Memory B cell (primary cell): ENCODE data around the gene CLCN2.

Experiments used
- ATAC-seq: fragments of 150-1000 bp; cut with Tn5 transposase; 2 replicates; pipeline ENCODE4 v1.10.0; 2021; ENCODE audit warnings: low read depth, mild to moderate bottlenecking, moderate library complexity
- DNase-seq, 2 donors: peaks; one replicate each; pipeline ENCODE4 v3.0.0; 2022; ENCODE audit warnings: low spot score in 2 of 2
- H3K27ac Mint-ChIP-seq: one replicate; pipeline ENCODE4 v1.8.0; 2022; ENCODE audit warnings: mild to moderate bottlenecking, moderate library complexity, mixed read lengths
- H3K27me3 Mint-ChIP-seq: one replicate; pipeline ENCODE4 v1.8.0; 2022; ENCODE audit warnings: mixed read lengths
- H3K36me3 Mint-ChIP-seq: one replicate; pipeline ENCODE4 v1.8.0; 2022; ENCODE audit warnings: mild to moderate bottlenecking, mixed read lengths
- H3K4me1 Mint-ChIP-seq: one replicate; pipeline ENCODE4 v1.8.0; 2022; ENCODE audit warnings: mixed read lengths
- H3K4me3 Mint-ChIP-seq: one replicate; pipeline ENCODE4 v1.8.0; 2022; ENCODE audit warnings: mild to moderate bottlenecking, moderate library complexity, mixed read lengths
- H3K9me3 Mint-ChIP-seq: one replicate; pipeline ENCODE4 v1.8.0; 2022; ENCODE audit warnings: mixed read lengths

Gene CLCN2

DNA sequence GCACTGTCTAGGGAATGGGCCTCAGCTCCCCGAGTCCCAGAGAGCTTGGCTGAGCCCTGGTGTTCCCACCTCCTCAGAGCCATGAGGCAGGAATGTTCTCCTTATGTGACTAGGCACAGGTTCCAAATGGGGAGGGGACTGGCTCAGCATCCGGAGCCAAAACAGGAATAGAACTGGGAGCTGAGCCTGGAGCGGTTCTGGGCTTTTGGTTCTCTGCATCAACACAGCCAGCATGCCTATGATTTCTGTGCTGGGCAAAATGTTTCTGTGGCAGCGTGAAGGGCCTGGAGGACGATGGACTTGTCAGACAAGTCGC is 24.0 kb downstream of the CLCN2 start, which contains the start of gene FAM131A:
Gene FAM131A, plus strand, starts transcription at position 202 of the 316 bp plus-strand sequence. Its CDS starts 31 bp downstream, at position 233.
- Mint-ChIP-seq H3K27ac (no peak within 1 kb of the TSS), H3K36me3 (peaks cover 9% of the 10 kb centered on the region)
- no peak for ATAC-seq

DNA sequence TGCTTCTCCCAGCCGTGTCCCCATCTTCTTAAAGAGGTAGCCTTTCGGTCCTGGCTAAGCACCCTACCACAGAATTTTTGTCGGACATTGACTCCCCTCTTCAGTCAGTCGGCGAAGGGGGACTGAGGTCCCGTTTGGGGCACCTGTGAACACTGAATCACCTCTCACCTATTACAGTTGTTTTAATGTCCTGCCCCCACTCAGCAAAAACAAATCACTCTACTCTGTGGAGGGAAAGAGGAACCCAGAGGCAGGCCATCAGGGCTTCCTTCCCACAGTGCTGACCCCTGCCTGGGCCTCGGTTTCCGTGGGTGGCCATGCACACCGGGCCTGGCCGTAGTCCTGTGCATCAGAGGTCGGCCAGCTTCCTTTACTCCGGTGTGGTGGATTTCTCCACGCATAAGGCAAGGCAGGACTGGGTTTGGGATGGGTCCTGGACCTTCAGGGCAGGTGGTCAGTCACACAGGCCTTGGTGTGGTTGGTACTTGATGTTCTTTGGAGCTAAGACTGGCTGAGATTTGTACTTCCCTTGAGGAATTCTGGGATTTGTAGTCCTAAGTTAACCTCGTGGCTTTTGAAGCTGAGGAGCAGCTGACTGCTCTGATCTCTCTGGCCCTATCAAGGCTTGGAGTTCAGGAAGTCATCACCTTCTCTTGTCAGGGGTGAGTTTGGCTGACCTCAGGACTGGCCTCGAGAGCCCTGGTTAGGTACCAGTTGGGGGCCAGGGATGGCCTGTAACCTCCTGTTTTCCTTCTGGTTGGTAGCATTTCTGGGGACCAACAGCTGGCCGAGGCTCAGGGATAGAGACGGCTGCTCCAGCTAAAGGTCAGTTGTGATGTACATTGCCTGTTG is 24.6 kb downstream of the CLCN2 start:
- H3K36me3 Mint-ChIP-seq = peaks cover 8% of the 10 kb centered on the region
- no peak overlapping the region for H3K27ac Mint-ChIP-seq
- no peak for DNase-seq
- ATAC-seq = no peak
- peaks cover 17% of the 10 kb centered on the region for H3K4me1 Mint-ChIP-seq
- no peaks in the 10 kb centered on the region for H3K9me3 Mint-ChIP-seq
- peak overlapping the region; percentile 87 for H3K4me3 Mint-ChIP-seq
- peaks cover 6% of the 10 kb centered on the region for H3K27me3 Mint-ChIP-seq

More for the DNA sequence above, 24.0 kb downstream of the CLCN2 start, which contains the start of gene FAM131A:
- no peaks in the 10 kb centered on the region for H3K9me3 Mint-ChIP-seq
- H3K4me1 Mint-ChIP-seq = peaks cover 17% of the 10 kb centered on the region
- DNase-seq = no peak
- peak within 1 kb of the TSS; percentile 87 for H3K4me3 Mint-ChIP-seq
- H3K27me3 Mint-ChIP-seq = peaks cover 6% of the 10 kb centered on the region

DNA sequence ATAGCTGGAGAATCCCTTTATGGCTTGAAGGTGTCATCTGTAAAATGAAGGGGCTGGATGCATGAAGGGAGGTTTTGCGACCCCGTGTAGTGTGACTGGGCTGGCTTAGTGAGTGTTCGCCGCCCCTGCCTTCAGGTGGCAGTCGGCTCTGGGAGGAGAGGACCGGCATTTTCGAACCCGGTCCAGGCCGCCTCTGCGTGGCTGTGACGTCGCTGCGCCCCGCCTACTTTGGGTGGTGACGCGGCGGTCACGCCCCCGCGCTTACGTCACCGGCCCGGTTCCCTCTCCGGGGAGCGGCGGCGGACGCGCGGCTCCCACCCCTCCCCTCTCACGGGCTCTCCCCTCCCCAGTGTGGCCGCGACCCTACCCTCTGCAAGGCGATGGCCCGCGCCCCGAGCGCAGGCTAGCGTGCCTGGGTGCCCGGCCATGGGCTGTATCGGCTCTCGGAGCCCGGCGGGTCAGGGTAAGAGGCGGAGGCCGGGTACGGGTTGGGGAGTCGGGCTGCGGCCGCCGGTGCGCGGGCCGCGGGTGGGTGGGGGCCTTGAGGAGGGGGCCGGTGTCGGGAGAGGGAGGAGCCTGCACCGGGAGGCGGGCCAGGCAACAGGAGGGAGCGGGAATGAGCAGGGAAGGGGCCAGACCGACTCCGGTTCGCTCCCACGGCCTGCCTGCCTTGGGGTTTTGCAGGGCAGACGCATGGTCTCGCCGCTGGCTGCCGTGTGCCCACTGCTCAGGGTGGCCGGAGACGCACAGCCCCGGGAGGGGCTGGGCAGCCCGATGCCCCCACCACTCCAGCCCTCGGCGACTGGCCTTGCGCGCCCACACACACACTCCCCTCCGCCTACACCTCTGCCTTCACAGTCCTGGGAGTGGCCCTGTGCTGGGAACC is 25.5 kb downstream of the CLCN2 start:
- DNase-seq (peak; percentile 90 to 98), ATAC-seq (peak; percentile 85)
- no peaks in the 10 kb centered on the region for H3K9me3 Mint-ChIP-seq
- peaks cover 6% of the 10 kb centered on the region for H3K27me3 Mint-ChIP-seq
- peak overlapping the region; percentile 52 for H3K27ac Mint-ChIP-seq
- H3K36me3 Mint-ChIP-seq = peaks cover 9% of the 10 kb centered on the region
- peaks cover 17% of the 10 kb centered on the region for H3K4me1 Mint-ChIP-seq
- peak overlapping the region; percentile 87 for H3K4me3 Mint-ChIP-seq

DNA sequence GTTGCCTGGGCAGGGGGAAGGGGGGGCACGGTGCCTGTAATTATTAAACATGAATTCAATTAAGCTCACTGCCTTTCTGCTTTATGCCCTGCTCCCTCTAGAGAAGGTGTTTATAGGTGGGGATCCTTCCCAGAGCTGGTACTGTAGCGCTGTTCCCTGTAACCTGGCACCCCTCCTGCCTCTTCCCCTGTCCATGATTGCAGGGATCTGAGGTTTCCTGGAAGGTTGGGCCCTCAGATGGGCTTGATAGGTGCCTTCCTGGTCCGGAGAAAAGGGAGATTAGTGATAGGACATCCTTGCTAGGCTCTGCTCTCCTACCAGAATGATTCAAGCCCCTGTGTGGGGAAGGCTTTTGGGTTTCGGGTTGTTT is 26.1 kb downstream of the CLCN2 start:
- peaks cover 10% of the 10 kb centered on the region for H3K36me3 Mint-ChIP-seq
- peak overlapping the region; percentile 52 for H3K27ac Mint-ChIP-seq
- DNase-seq (no peak), ATAC-seq (no peak)
- peaks cover 6% of the 10 kb centered on the region for H3K27me3 Mint-ChIP-seq
- H3K4me3 Mint-ChIP-seq = peak overlapping the region; percentile 87
- no peaks in the 10 kb centered on the region for H3K9me3 Mint-ChIP-seq
- peaks cover 17% of the 10 kb centered on the region for H3K4me1 Mint-ChIP-seq

DNA sequence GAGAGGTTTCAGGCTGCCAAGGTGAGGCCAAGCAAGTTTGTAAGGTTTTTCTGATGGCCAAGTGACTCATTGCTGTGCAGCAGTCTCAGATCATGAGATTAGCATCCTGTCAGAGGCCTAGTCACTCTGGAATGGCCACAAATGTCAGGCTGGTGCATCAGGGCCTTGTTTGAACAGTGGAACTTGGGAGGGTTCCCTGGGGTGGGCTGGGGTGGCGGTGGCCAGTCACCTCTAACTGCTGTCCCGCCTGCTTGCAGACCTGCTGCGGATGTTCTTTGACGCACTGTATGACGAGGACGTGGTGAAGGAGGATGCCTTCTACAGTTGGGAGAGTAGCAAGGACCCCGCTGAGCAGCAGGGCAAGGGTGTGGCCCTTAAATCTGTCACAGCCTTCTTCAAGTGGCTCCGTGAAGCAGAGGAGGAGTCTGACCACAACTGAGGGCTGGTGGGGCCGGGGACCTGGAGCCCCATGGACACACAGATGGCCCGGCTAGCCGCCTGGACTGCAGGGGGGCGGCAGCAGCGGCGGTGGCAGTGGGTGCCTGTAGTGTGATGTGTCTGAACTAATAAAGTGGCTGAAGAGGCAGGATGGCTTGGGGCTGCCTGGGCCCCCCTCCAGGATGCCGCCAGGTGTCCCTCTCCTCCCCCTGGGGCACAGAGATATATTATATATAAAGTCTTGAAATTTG is 26.8 kb downstream of the CLCN2 start:
- Mint-ChIP-seq H3K27me3 (peaks cover 6% of the 10 kb centered on the region), H3K4me3 (peak overlapping the region; percentile 33), H3K27ac (peak overlapping the region; percentile 52), H3K36me3 (peaks cover 13% of the 10 kb centered on the region), H3K9me3 (no peaks in the 10 kb centered on the region), H3K4me1 (peaks cover 17% of the 10 kb centered on the region)
- DNase-seq = no peak
- ATAC-seq = no peak

DNA sequence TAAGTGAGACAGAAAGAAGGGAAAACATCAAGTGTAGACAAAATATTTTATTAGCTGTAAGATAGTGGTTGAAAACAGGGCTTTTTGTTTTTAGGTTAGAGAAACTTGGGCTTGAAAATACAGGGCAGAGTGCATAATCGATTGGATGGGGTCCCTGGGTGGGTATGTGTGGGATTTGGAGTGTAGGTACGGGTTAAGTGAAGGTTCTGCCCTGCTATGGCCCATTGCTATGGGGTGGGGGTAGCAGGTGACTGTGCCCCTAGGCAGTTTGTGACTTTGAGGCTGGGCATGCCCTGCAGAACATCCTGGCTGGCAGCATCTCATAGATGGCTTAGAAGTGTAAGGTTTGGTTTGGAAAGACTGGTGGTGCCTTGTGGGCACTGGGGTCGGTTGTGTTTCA is 27.7 kb downstream of the CLCN2 start:
- DNase-seq (no peak), ATAC-seq (no peak)
- Mint-ChIP-seq H3K27ac (peak overlapping the region; percentile 52), H3K27me3 (peaks cover 6% of the 10 kb centered on the region), H3K9me3 (no peaks in the 10 kb centered on the region), H3K4me1 (peaks cover 13% of the 10 kb centered on the region), H3K4me3 (no peak overlapping the region), H3K36me3 (peaks cover 19% of the 10 kb centered on the region)

DNA sequence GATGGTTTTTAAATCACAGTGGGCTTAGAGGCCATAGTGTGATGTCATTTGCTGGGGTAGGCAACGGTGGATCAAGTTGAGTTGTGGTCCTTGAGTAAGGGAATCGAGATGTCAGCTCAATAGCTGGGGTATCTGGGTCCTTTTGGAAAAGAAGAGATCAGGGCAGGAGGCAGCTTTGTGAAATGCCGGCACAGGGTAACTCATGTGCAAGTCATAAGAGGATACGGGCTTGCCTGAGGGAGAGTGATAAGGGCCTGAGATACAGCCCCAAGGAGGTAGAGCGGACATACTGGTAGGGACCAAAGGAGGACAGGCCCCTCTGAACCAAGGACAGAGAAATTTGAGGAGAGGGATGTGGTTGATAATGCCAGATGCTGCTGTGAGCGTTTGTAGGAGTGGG is 28.2 kb downstream of the CLCN2 start:
- Mint-ChIP-seq H3K9me3 (no peaks in the 10 kb centered on the region), H3K4me1 (peaks cover 13% of the 10 kb centered on the region)
- ATAC-seq = no peak

DNA sequence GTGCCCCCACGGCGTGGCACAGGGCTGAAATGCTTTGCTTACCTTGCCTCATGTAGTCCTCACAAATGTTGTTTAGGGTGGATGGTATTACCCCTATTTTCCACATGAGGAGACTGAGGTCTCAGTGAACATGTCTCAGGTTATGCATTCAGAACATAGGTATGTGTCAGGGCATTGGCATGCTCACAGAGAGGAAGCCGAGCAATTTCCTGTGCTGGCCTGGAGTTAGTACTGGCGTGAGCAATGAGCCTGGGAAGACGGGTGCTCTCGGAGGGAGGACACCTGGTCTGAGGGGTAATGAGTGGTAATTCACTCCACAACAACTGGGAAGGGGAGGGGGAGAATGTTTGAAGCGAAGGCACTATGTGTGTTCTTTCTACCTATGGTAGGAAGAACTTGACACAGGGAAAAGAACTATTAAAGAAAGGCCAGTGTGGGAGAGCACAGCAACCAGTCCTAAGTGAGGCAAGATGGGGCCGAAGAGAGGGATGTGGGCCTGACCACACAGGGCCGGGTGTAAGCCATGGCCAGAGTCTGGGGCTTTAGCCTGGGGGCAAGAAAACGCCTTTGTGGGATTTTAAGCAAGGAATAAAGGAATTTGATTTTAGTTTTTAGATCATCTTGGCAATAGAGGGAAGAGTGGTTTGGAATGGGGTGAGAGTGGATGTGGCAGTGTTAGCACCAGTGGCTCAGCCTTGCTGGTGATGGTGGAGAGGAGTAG is 28.9 kb downstream of the CLCN2 start:
- Mint-ChIP-seq H3K36me3 (peaks cover 26% of the 10 kb centered on the region), H3K4me3 (no peak overlapping the region), H3K27ac (peak overlapping the region; percentile 52), H3K27me3 (peaks cover under 1% of the 10 kb centered on the region), H3K9me3 (no peaks in the 10 kb centered on the region), H3K4me1 (peaks cover 7% of the 10 kb centered on the region)
- ATAC-seq (no peak), DNase-seq (no peak)

More for the DNA sequence above, 28.2 kb downstream of the CLCN2 start:
- Mint-ChIP-seq H3K4me3 (no peak overlapping the region), H3K27ac (peak overlapping the region; percentile 52), H3K27me3 (peaks cover 6% of the 10 kb centered on the region), H3K36me3 (peaks cover 22% of the 10 kb centered on the region)
- no peak for DNase-seq

DNA sequence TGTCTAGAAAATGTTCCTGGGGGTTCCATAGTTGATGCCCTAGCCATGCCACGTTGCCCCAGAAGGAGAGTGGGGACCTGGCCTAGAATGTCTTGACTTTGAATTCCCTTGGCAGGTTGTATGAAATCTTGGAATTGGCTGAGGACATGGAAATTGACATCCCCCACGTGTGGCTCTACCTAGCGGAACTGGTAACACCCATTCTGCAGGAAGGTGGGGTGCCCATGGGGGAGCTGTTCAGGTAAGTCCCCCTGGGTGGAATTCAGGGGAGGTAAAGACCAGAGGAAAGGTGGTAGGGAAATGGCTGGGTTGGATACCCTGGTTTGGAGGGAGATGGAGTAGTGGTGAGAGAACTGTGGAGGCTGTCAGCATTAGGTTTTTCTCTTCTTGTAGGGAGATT is 32.9 kb downstream of the CLCN2 start:
- Mint-ChIP-seq H3K4me1 (no peaks in the 10 kb centered on the region), H3K4me3 (no peak overlapping the region), H3K27me3 (no peaks in the 10 kb centered on the region), H3K27ac (peak overlapping the region; percentile 21), H3K9me3 (no peaks in the 10 kb centered on the region), H3K36me3 (peaks cover 52% of the 10 kb centered on the region)
- no peak for ATAC-seq
- DNase-seq = no peak

DNA sequence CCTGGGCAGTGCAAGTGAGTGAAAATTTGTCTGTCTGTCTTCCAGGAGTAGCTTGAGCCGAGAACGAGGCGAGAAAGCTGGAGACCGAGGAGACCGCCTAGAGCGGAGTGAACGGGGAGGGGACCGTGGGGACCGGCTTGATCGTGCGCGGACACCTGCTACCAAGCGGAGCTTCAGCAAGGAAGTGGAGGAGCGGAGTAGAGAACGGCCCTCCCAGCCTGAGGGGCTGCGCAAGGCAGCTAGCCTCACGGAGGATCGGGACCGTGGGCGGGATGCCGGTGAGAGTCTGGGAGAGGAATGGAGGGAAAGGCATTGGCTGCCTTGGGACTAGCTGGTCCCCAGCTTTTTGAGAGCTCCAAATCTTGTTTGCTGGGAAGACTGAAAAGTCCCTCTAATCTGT is 34.2 kb downstream of the CLCN2 start:
- Mint-ChIP-seq H3K4me1 (no peaks in the 10 kb centered on the region), H3K9me3 (no peaks in the 10 kb centered on the region), H3K27ac (no peak overlapping the region), H3K36me3 (peaks cover 54% of the 10 kb centered on the region), H3K4me3 (no peak overlapping the region), H3K27me3 (no peaks in the 10 kb centered on the region)
- DNase-seq (no peak), ATAC-seq (no peak)

DNA sequence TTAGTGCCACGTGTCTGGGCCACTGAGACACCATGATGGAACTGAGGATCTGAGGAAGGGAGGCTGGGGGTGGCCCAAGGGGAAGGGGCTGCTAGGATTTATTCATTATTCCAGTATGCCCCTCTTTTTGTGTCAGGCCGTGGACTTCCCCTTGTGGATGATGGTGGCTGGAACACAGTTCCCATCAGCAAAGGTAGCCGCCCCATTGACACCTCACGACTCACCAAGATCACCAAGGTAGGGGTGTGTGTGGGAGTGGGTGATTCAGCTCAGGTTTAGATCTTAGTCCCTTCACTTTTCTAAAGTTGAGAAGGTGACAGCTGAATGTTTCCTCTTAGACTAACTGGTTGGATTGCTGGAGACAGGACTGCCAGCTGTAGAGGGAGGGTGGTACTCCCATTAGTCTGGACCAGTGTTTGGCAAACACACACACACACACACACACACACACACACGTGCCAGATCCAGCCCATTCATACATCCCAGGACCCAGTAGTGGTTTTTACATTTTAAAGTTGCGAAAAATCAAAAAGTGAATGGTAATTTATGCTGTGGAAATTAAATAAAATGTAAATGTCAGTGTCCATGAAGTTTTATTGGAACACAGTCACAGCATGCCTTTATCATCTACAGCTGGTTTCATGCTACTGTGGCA is 35.6 kb downstream of the CLCN2 start:
- Mint-ChIP-seq H3K27me3 (no peaks in the 10 kb centered on the region), H3K27ac (no peak overlapping the region), H3K4me1 (no peaks in the 10 kb centered on the region), H3K9me3 (no peaks in the 10 kb centered on the region), H3K4me3 (no peak overlapping the region), H3K36me3 (peaks cover 61% of the 10 kb centered on the region)
- ATAC-seq (no peak), DNase-seq (no peak)

DNA sequence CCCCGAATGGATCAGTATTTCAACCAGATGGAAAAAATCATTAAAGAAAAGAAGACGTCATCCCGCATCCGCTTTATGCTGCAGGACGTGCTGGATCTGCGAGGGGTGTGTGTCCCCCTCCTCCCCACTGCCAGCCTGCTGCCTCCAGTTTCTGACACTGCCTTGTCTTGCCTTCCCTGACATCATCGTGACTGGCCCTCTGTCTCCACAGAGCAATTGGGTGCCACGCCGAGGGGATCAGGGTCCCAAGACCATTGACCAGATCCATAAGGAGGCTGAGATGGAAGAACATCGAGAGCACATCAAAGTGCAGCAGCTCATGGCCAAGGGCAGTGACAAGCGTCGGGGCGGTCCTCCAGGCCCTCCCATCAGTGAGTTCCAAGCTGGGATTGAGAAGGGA is 36.1 kb downstream of the CLCN2 start:
- Mint-ChIP-seq H3K9me3 (no peaks in the 10 kb centered on the region), H3K27me3 (no peaks in the 10 kb centered on the region), H3K27ac (peak overlapping the region; percentile 33), H3K4me3 (no peak overlapping the region), H3K4me1 (no peaks in the 10 kb centered on the region), H3K36me3 (peaks cover 63% of the 10 kb centered on the region)
- ATAC-seq (no peak), DNase-seq (no peak)

DNA sequence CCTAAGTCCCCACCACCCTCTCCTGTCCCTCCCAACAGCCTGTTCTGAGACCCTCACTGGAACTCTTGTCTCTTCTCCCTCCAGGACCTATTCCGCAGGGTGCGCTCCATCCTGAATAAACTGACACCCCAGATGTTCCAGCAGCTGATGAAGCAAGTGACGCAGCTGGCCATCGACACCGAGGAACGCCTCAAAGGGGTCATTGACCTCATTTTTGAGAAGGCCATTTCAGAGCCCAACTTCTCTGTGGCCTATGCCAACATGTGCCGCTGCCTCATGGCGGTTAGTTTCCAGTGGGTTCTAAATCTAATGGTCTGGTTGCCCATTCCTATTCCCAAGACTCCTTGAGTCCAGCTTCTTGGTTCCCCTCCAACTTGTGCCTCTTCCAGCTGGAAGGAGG is 37.7 kb downstream of the CLCN2 start:
- Mint-ChIP-seq H3K27me3 (no peaks in the 10 kb centered on the region), H3K4me3 (no peak overlapping the region), H3K36me3 (peaks cover 59% of the 10 kb centered on the region), H3K9me3 (no peaks in the 10 kb centered on the region), H3K27ac (no peak overlapping the region), H3K4me1 (peaks cover 8% of the 10 kb centered on the region)
- no peak for ATAC-seq
- no peak for DNase-seq
